ENCODE data around the gene KCNG4.

Gene KCNG4

GRCh38 chr16:84262031-84262430, 22.2 kb upstream of the KCNG4 start:
- DNase-seq, result no peak

- no peak for DNase-seq
Measured at GRCh38 chr16:84260766-84261554, 21.1 kb upstream of the KCNG4 start.

- no peak for DNase-seq
Measured at GRCh38 chr16:84259691-84260090, 19.9 kb upstream of the KCNG4 start.

- DNase-seq, result no peak
Measured at GRCh38 chr16:84258266-84258665, 18.5 kb upstream of the KCNG4 start.

- DNase-seq, result no peak
Measured at GRCh38 chr16:84255050-84255810, 15.4 kb upstream of the KCNG4 start.

- no peak for DNase-seq
Measured at GRCh38 chr16:84254062-84254461, 14.2 kb upstream of the KCNG4 start.

- DNase-seq, result no peak
Measured at GRCh38 chr16:84253173-84253572, 13.4 kb upstream of the KCNG4 start.

GRCh38 chr16:84252184-84252583, 12.4 kb upstream of the KCNG4 start:
- DNase-seq, result no peak

- no peak for DNase-seq
Measured at GRCh38 chr16:84247844-84248243, 8.0 kb upstream of the KCNG4 start.

GRCh38 chr16:84247331-84247730, 7.5 kb upstream of the KCNG4 start:
- no peak for DNase-seq

GRCh38 chr16:84246679-84247077, 6.9 kb upstream of the KCNG4 start:
- no peak for DNase-seq

- DNase-seq, result no peak
Measured at GRCh38 chr16:84245956-84246678, 6.3 kb upstream of the KCNG4 start.

- no peak for DNase-seq
Measured at GRCh38 chr16:84244728-84245127, 4.9 kb upstream of the KCNG4 start.

- DNase-seq, result no peak
Measured at GRCh38 chr16:84243732-84244131, 3.9 kb upstream of the KCNG4 start.

GRCh38 chr16:84242839-84243238, 3.0 kb upstream of the KCNG4 start:
- no peak for DNase-seq

GRCh38 chr16:84241778-84242177, 2.0 kb upstream of the KCNG4 start:
- DNase-seq, result no peak

GRCh38 chr16:84240455-84240854, 643 bp upstream of the KCNG4 start:
- no peak for DNase-seq

- no peak for DNase-seq
Measured at GRCh38 chr16:84239141-84239769, 557 bp downstream of the KCNG4 start.

- no peak for DNase-seq
Measured at GRCh38 chr16:84237994-84238750, 1.6 kb downstream of the KCNG4 start.

- no peak for DNase-seq
Measured at GRCh38 chr16:84236671-84237070, 3.1 kb downstream of the KCNG4 start.

GRCh38 chr16:84234321-84235241, 5.2 kb downstream of the KCNG4 start:
- DNase-seq, result no peak

All from bone marrow (tissue), 2 donors.